Measurements from ENCODE around the gene TSPO2.

Gene TSPO2

GRCh38 chr6:41078101-41078500, 35.8 kb downstream of the TSPO2 start:
- no peak for DNase-seq

GRCh38 chr6:41079080-41079479, 36.8 kb downstream of the TSPO2 start:
- DNase-seq: no peak

GRCh38 chr6:41080621-41081020, 38.4 kb downstream of the TSPO2 start:
- DNase-seq: no peak

GRCh38 chr6:41083072-41083471, 40.8 kb downstream of the TSPO2 start:
- DNase-seq: no peak

GRCh38 chr6:41085182-41085581, 42.9 kb downstream of the TSPO2 start:
- DNase-seq: no peak

GRCh38 chr6:41088451-41088850, 46.2 kb downstream of the TSPO2 start:
- DNase-seq: no peak

- no peak for DNase-seq
These were observed 48.8 kb downstream of the TSPO2 start for GRCh38 chr6:41090841-41091761.

- no peak for DNase-seq
These were observed 50.3 kb downstream of the TSPO2 start for GRCh38 chr6:41092421-41093140.

- DNase-seq: no peak
These were observed 51.5 kb downstream of the TSPO2 start for GRCh38 chr6:41093729-41094128.
